Stimulated activated CD4-positive, alpha-beta T cell treated with anti-CD3 and anti-CD28 coated beads, TNF-alpha, amount 100 ng/mL, for 48 hours (primary cell): Measurements from ENCODE around the gene ME2.
"Not testable (repeated sequence)": the region's sequence is repeated elsewhere in the genome, so short reads cannot be mapped to it uniquely, and the experiment has no call there.

Experiments used
- DNase-seq, 3 donors: peaks; one replicate each; pipeline ENCODE4 v3.0.0-alpha.2; 2020; ENCODE audit warnings: low read depth in 3 of 3

The ME2 gene

GRCh38 chr18:50878345-50879301 is at the start of gene ME2:
TSS of gene ME2 (plus strand) at chr18:50879118. CDS start at chr18:50895821, 16,703 bp downstream.
- peak; percentile 83 to 91 (median 89) for DNase-seq

GRCh38 chr18:50829644-50830043 is 49.3 kb upstream of the ME2 start:
- no peak for DNase-seq

GRCh38 chr18:50830544-50830943 is 48.4 kb upstream of the ME2 start:
- no peak for DNase-seq

- no peak for DNase-seq
Observed at GRCh38 chr18:50832754-50833153, 46.2 kb upstream of the ME2 start.

GRCh38 chr18:50833496-50833895 is 45.4 kb upstream of the ME2 start:
- DNase-seq: not testable (repeated sequence)

- no peak for DNase-seq
Observed at GRCh38 chr18:50836521-50836957, 42.4 kb upstream of the ME2 start.

- no peak for DNase-seq
Observed at GRCh38 chr18:50839341-50839740, 39.6 kb upstream of the ME2 start.

GRCh38 chr18:50839996-50840395 is 38.9 kb upstream of the ME2 start:
- no peak for DNase-seq

GRCh38 chr18:50842846-50843245 is 36.1 kb upstream of the ME2 start:
- DNase-seq: no peak

- no peak for DNase-seq
Observed at GRCh38 chr18:50844554-50844953, 34.4 kb upstream of the ME2 start.

- DNase-seq: no peak
Observed at GRCh38 chr18:50844960-50845359, 34.0 kb upstream of the ME2 start.

- no peak for DNase-seq
Observed at GRCh38 chr18:50847192-50847591, 31.7 kb upstream of the ME2 start.

GRCh38 chr18:50848061-50848551 is 30.8 kb upstream of the ME2 start:
- no peak for DNase-seq

- no peak for DNase-seq
Observed at GRCh38 chr18:50848991-50849390, 29.9 kb upstream of the ME2 start.

- no peak for DNase-seq
Observed at GRCh38 chr18:50849419-50849821, 29.5 kb upstream of the ME2 start.

- DNase-seq: no peak
Observed at GRCh38 chr18:50850307-50851065, 28.4 kb upstream of the ME2 start.

GRCh38 chr18:50853863-50854271 is 25.1 kb upstream of the ME2 start:
- DNase-seq: no peak

GRCh38 chr18:50855976-50856757 is 22.8 kb upstream of the ME2 start:
- no peak for DNase-seq

GRCh38 chr18:50857166-50857565 is 21.8 kb upstream of the ME2 start:
- DNase-seq: not testable (repeated sequence)

GRCh38 chr18:50857694-50858093 is 21.2 kb upstream of the ME2 start:
- no peak for DNase-seq

- no peak for DNase-seq
Observed at GRCh38 chr18:50859793-50860555, 18.9 kb upstream of the ME2 start.
